Muscle layer of duodenum (tissue), 2 donors: ENCODE results near the gene CCL25.

Source experiments
- H3K27ac ChIP-seq: one replicate; pipeline ENCODE4 v1.7.0; 2013; ENCODE audit warnings: mild to moderate bottlenecking, low read length
- H3K27me3 ChIP-seq: one replicate; pipeline ENCODE4 v1.7.0; 2013; ENCODE audit warnings: low read depth, mild to moderate bottlenecking, control low read depth, low read length
- H3K36me3 ChIP-seq, 2 donors: one replicate each; pipeline ENCODE4 v1.7.0; 2013; ENCODE audit warnings: low read length in 2 of 2, control low read depth in 1 of 2, mild to moderate bottlenecking in 1 of 2; ENCODE audit not compliant: insufficient read depth in 2 of 2, control insufficient read depth in 1 of 2
- H3K4me1 ChIP-seq, 2 donors: one replicate each; pipeline ENCODE4 v1.7.0; 2013; ENCODE audit warnings: low read length in 2 of 2, mild to moderate bottlenecking in 2 of 2, control low read depth in 1 of 2, moderate library complexity in 1 of 2; ENCODE audit not compliant: insufficient read depth in 2 of 2, control insufficient read depth in 1 of 2
- H3K4me3 ChIP-seq, 2 donors: one replicate each; pipeline ENCODE4 v1.7.0; 2013; ENCODE audit warnings: low read length in 2 of 2, low read depth in 1 of 2, mild to moderate bottlenecking in 1 of 2
- H3K9me3 ChIP-seq, 2 donors: one replicate each; pipeline ENCODE4 v1.7.0; 2013; ENCODE audit warnings: low read length in 2 of 2, control low read depth in 1 of 2, mild to moderate bottlenecking in 1 of 2; ENCODE audit not compliant: control insufficient read depth in 1 of 2
- donor health status: healthy.

Gene CCL25

DNA sequence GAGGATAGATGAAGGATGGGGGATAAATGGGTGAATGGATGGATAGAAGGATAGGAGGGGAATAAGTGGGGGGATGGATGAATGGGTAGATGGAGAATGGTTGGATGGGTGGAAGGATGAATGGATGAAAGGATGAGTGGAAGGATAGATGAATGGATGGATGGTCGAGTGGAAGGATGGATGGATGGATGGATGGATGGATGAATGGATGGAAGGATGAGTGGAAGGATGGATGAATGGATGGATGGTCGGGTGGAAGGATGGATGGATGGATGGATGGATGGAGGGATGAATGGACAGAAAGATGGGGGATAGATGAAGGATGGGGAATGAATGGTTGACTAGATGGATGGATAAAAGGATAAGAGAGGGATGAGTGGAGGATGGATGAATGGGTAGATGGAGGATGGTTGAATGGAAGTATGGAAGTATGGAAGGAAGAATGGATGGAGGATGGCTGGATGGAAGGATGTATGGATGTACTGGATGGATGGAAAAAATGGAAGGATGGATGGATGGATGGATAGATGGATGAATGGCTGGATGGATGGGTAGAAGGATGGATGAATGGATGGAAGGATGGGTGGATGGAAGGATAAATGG lies 54.8 kb downstream of the CCL25 start:
- Histone ChIP-seq H3K9me3 (no peaks in the 10 kb centered on the region), H3K36me3 (no peaks in the 10 kb centered on the region), H3K4me3 (no peak overlapping the region), H3K27me3 (no peaks in the 10 kb centered on the region), H3K4me1 (no peaks in the 10 kb centered on the region), H3K27ac (no peak overlapping the region)

DNA sequence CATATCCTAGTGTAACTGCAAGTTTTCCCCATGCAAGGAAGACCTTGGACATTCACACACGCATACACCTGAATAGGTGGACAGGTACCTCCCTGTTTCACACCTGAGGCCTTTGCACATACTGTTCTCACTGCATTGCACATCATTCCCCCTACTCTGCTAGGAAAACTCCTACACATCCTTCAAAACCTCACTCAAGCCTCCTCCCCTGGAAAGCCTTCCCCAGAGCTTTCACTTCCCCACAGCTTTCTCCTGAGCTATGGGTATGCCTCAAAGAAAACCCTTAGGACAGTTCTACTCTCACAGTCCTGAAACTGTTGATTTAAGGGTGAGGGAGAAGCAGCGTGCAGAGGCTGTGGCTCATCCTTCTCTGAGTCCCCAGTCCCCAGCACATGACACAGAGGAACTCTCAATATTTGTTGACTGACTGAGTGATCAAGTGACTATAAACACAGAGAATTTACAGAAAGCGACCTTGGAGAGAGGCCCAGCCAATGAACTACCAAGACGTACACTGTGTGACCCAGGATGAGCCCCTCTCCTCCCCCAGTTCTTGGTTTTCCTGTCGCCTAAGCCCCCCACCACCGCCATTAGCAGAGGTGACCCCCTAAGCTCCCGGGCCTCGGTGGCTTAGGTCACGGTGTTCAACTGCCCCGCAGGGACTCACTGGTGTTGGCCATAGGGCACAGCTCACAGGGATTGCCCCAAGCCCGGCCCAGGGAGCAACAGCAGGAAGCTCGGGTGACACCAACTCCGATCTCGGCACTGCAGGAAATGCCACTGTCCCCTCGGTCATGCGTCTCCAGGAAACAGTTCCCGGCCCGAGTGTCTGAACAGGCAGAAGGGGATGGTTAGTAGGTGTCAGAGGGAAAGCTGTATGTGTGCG lies 56.2 kb downstream of the CCL25 start:
- Histone ChIP-seq H3K4me3 (no peak overlapping the region), H3K27me3 (no peaks in the 10 kb centered on the region), H3K4me1 (no peaks in the 10 kb centered on the region), H3K36me3 (no peaks in the 10 kb centered on the region), H3K27ac (no peak overlapping the region), H3K9me3 (no peaks in the 10 kb centered on the region)

DNA sequence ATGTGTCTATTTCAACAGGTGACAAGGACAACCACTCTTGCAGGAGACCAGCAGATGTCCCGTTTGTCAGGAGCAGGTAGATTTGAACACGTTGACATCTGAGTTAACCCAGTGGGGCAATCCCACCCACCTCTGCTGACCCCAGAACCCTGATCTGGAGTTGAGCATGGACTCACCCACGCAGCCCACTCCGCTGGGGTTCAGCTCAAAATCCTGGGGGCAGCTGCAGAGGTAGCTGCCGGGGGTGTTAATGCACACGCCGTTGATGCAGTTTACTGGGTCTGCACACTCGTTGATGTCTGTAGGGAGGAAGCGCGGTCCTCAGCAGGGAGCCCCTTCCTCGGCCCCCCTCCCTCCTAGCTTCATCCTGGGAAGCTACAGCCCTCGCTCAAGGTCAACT lies 56.9 kb downstream of the CCL25 start:
- Histone ChIP-seq H3K9me3 (no peaks in the 10 kb centered on the region), H3K4me3 (no peak overlapping the region), H3K27me3 (no peaks in the 10 kb centered on the region), H3K4me1 (no peaks in the 10 kb centered on the region), H3K27ac (no peak overlapping the region), H3K36me3 (no peaks in the 10 kb centered on the region)

DNA sequence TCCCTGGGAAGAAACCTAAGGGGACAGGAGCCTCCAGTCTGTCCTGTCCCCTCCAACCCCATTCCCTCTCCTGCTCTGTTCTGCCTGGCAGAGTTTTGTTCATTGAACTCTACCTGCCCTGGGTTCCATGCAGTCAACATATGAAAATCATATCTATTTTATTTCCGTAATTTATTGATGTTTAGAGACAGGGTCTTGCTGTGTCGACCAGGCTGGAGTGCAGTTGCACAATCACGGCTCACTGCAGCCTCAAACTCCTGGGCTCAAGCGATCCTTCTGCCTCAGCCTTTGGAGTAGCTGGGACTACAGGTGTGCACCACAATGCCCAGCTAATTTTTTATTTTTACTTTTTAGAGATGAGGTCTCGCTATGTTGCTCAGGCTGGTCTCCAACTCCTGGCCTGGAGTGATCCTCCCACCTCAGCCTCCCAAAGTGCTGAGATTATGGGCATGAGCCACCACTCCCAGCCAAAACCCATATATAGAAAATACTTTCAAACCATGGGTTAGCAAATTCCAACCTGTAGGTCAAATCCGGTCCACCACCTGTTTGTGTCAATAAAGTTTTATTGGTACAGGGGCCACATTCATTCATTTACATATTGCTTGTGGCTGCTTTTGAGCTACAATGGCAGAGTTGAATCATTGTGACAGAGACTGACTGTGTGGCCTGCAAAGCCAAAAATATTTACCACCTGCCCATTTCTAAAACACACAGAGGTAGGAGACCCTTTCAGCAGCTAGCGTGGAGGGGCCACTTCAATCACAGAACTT lies 57.5 kb downstream of the CCL25 start:
- no peaks in the 10 kb centered on the region for H3K9me3 ChIP-seq
- H3K36me3 ChIP-seq: no peaks in the 10 kb centered on the region

DNA sequence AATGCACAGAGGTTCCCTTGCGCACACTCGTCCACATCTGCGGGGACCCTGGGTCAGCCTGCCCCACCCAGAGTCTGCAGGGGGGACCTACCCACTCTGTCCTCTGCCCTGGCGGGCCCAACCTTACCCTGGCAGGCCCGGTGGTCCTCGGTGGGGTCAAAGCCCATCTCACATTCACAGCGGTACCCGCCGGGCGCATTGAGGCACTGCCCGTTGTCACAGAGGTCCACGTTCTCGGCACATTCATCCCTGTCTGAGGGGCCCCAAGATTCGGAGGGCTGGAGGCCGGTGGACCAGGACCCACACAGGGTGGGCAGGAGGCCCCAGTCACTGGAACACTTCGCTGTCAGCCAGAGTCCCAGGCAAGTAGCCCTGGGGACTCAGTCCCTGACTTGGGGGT lies 58.4 kb downstream of the CCL25 start:
- Histone ChIP-seq H3K4me3 (no peak overlapping the region), H3K27ac (no peak overlapping the region), H3K4me1 (no peaks in the 10 kb centered on the region), H3K36me3 (no peaks in the 10 kb centered on the region), H3K27me3 (no peaks in the 10 kb centered on the region), H3K9me3 (no peaks in the 10 kb centered on the region)

More for the DNA sequence above, 57.5 kb downstream of the CCL25 start:
- H3K27me3 ChIP-seq: no peaks in the 10 kb centered on the region
- H3K27ac ChIP-seq: no peak overlapping the region
- no peaks in the 10 kb centered on the region for H3K4me1 ChIP-seq
- H3K4me3 ChIP-seq: no peak overlapping the region

DNA sequence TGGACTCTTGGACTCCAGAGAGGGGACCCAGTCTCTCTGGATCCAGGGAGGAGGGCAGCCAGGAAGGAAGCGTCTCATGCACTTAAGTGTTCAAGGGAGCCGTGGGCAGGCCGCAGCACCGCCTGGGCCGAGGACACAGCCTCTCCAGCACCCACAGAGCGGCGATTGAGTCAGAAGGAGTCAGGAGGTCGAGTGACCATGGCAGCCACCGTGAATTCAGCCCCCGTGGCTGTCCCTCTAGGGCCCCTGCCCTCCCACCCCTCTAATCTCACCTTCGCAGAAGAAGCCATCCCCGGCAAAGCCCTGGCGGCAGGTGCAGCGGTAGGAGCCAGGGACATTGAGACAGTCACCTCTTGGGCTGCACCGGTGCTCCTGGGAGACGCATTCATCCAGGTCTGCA lies 58.8 kb downstream of the CCL25 start:
- Histone ChIP-seq H3K9me3 (no peaks in the 10 kb centered on the region), H3K4me3 (no peak overlapping the region), H3K27me3 (no peaks in the 10 kb centered on the region), H3K27ac (no peak overlapping the region), H3K4me1 (no peaks in the 10 kb centered on the region), H3K36me3 (no peaks in the 10 kb centered on the region)
